ENCODE data around the gene BMP8A.
"Not testable (repeated sequence)": the region's sequence is repeated elsewhere in the genome, so short reads cannot be mapped to it uniquely, and the experiment has no call there.

GRCh38 chr1:39498821-39499220, 7.4 kb downstream of the BMP8A start:
- TF ChIP-seq CTCF, EZH2 (IDR thresholded peaks at IDR 0.05): not testable (repeated sequence)
